DND-41 (cell line): ENCODE results near the gene GABRB3.

Experiments
- CTCF ChIP-seq: IDR thresholded peaks from 2 replicates; pipeline ENCODE4 v1.5.1; 2012; ENCODE audit warnings: borderline replicate concordance, low read length, moderate library complexity, mild to moderate bottlenecking; ENCODE audit not compliant: poor library complexity, severe bottlenecking; ENCODE audit errors: extremely low read depth
- EZH2 ChIP-seq: IDR thresholded peaks from 3 replicates; pipeline ENCODE4 v1.6.1; 2012; ENCODE audit warnings: borderline replicate concordance, low read depth, mild to moderate bottlenecking, moderate library complexity, low read length, inconsistent platforms; ENCODE audit not compliant: severe bottlenecking

- no peak for TF ChIP-seq CTCF
- TF ChIP-seq EZH2, result no peak
These were observed 36.2 kb downstream of the GABRB3 start for GRCh38 chr15:26736502-26737248.
